Type B pancreatic cell (in vitro differentiated cells): ENCODE results near the gene PCCA. TPM values are rescaled to one million over a fixed set of nuclear protein-coding genes. Genes with fewer than 3 reads are reported as not detected.

ENCODE experiments used
- DNase-seq: peaks from one replicate; pipeline ENCODE4 v3.0.0; 2021; ENCODE audit warnings: mixed read lengths; ENCODE audit not compliant: unreplicated experiment; ENCODE audit errors: extremely low spot score
- H3K27ac Mint-ChIP-seq: 2 replicates; pipeline ENCODE4 v1.8.0; 2021; ENCODE audit warnings: mild to moderate bottlenecking, mixed read lengths
- H3K27me3 Mint-ChIP-seq: 2 replicates; pipeline ENCODE4 v1.8.0; 2021; ENCODE audit warnings: mixed read lengths
- H3K36me3 Mint-ChIP-seq: 2 replicates; pipeline ENCODE4 v1.8.0; 2021; ENCODE audit warnings: mixed read lengths
- H3K4me1 Mint-ChIP-seq: one replicate; pipeline ENCODE4 v1.8.0; 2021; ENCODE audit warnings: mixed read lengths; ENCODE audit not compliant: unreplicated experiment
- H3K4me3 Mint-ChIP-seq: 2 replicates; pipeline ENCODE4 v1.8.0; 2021; ENCODE audit warnings: mild to moderate bottlenecking, mixed read lengths
- H3K9me3 Mint-ChIP-seq: 2 replicates; pipeline ENCODE4 v1.8.0; 2021; ENCODE audit warnings: mixed read lengths
- total RNA-seq: library from RNA; stranded (reverse); gene quantifications from 2 replicates; pipeline ENCODE4 v1.2.1, GENCODE V29; 2021; ENCODE audit warnings: low replicate concordance
- TF ChIP-seq, protein P1 (sequence below): fragments of 200-600 bp; sonication (generic); conservative IDR thresholded peaks from 2 replicates; pipeline ENCODE4 v1.5.0; 2021; ENCODE audit warnings: antibody characterized with exemption, mild to moderate bottlenecking

The PCCA gene
- total RNA-seq, 1 donor from 2014 or later, result 46.8 TPM

DNA sequence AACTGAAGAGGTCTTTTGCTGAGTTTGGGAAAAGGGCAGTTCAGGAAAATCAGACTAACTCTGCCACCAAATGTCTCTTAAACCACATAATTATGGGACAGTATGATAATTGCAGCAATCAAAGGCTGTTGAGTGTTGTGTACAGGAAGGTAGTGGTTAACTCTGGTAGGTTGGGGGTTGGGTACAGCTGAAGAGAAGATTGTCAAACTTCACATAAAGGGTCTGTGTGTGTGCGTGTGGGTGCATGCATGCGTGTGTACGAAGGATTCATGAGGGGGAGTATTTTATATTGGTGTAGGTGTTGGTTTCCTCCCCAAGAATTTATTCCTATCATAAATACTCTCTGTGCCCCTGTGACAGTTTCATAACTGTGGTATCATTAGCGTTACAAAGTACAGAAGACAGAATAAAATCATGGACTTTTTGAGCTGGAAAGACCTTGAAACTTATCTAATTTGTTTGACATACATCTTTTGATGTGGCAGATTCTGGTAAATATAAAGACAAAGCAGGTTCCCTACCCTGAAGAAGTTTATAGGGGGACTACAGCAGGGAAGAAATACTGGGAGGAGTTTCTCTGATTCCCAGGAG lies 94.1 kb downstream of the PCCA start:
- no peak for DNase-seq
- Mint-ChIP-seq H3K4me1 (peaks cover 19% of the 10 kb centered on the region), H3K9me3 (peaks cover 4% of the 10 kb centered on the region), H3K4me3 (no peak overlapping the region), H3K27ac (no peak overlapping the region), H3K27me3 (no peaks in the 10 kb centered on the region), H3K36me3 (peaks cover 15% of the 10 kb centered on the region)
- TF ChIP-seq, protein P1, sequence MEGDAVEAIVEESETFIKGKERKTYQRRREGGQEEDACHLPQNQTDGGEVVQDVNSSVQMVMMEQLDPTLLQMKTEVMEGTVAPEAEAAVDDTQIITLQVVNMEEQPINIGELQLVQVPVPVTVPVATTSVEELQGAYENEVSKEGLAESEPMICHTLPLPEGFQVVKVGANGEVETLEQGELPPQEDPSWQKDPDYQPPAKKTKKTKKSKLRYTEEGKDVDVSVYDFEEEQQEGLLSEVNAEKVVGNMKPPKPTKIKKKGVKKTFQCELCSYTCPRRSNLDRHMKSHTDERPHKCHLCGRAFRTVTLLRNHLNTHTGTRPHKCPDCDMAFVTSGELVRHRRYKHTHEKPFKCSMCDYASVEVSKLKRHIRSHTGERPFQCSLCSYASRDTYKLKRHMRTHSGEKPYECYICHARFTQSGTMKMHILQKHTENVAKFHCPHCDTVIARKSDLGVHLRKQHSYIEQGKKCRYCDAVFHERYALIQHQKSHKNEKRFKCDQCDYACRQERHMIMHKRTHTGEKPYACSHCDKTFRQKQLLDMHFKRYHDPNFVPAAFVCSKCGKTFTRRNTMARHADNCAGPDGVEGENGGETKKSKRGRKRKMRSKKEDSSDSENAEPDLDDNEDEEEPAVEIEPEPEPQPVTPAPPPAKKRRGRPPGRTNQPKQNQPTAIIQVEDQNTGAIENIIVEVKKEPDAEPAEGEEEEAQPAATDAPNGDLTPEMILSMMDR, result no peak

DNA sequence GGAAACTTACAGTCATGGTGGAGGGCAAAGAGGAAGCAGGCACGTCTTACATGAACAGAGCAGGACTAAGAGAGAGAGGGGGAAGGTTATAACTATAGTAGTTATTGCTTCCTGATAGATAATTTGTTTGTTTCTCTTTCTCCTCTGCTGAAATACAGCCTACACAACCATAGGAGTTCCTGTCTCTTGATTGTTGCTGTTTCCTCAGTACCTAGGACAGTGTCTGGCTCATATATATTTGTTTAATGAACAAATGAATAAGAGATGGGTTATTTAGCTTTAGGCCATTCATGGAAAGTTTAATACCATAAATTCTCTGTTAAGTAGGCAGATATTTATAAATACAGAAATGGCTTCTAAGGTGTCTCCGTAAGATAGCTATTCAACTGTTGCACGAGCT lies 95.2 kb downstream of the PCCA start:
- Mint-ChIP-seq H3K27me3 (no peaks in the 10 kb centered on the region), H3K27ac (no peak overlapping the region), H3K4me1 (peaks cover 13% of the 10 kb centered on the region), H3K4me3 (no peak overlapping the region), H3K36me3 (peaks cover 17% of the 10 kb centered on the region), H3K9me3 (peaks cover 4% of the 10 kb centered on the region)
- TF ChIP-seq, protein P1, result no peak
- DNase-seq, result no peak

DNA sequence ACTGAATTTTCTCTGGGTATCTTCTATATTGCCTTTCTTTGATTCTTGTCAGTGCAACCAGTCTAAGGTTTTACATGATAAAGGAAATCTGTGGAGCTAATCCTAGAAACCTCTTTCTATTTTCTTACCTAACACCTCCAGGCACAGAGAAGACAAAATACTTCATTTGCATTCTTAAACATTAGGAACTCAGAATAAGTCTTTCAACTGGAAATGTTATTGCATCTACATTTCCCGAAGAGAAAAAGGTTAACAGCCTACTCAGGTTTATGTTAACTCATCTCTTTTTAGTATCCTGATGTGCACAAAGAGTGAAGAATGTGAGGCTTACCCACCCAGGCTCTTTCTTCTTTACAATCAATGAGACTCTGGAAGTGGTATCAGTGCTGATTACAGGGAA lies 106.7 kb downstream of the PCCA start:
- H3K27me3 Mint-ChIP-seq, result no peaks in the 10 kb centered on the region
- H3K4me1 Mint-ChIP-seq, result peaks cover 6% of the 10 kb centered on the region
- no peak for DNase-seq
- no peaks in the 10 kb centered on the region for H3K36me3 Mint-ChIP-seq
- TF ChIP-seq, protein P1, result no peak
- H3K4me3 Mint-ChIP-seq, result no peak overlapping the region
- H3K27ac Mint-ChIP-seq, result no peak overlapping the region
- no peaks in the 10 kb centered on the region for H3K9me3 Mint-ChIP-seq

DNA sequence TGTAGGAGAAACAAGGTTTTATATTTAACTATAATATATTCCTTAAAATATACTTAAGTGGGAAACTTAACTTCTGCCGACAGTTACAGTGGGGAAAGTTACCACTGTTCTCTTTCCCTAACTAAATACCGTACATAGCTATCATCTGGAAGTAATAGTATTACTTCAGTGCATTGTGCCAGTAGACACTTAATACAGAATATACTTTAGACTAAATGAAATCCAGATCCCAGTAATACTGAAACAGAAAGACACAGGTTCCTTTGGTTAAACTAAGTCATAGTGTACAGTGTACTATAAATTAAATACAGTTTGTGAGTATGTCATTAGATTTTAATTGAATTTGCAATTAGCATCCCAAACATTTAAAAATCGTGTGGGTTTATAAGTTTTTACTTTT lies 107.5 kb downstream of the PCCA start:
- no peaks in the 10 kb centered on the region for H3K9me3 Mint-ChIP-seq
- TF ChIP-seq, protein P1, result no peak
- H3K27me3 Mint-ChIP-seq, result no peaks in the 10 kb centered on the region
- no peak for DNase-seq
- H3K36me3 Mint-ChIP-seq, result peaks cover 3% of the 10 kb centered on the region
- no peak overlapping the region for H3K4me3 Mint-ChIP-seq
- no peak overlapping the region for H3K27ac Mint-ChIP-seq
- peaks cover 6% of the 10 kb centered on the region for H3K4me1 Mint-ChIP-seq

DNA sequence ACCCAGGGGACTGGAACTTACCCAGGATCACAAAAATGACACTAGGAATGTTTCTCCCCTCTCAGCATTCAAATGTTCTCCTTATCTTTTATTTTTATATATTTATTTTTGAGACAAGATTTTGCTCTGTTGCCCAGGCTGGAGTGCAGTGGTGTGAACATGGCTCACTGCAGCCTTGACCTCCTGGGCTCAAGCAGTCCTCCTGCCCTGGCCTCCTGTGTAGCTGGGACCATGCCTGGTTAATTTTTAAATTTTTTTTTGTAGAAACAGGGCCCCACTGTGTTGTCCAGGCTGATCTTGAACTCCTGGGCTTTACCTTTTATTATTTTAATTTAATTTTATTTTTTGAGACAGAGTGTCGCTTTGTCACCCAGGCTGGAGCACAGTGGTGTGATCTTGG lies 108.2 kb downstream of the PCCA start:
- no peaks in the 10 kb centered on the region for H3K9me3 Mint-ChIP-seq
- TF ChIP-seq, protein P1, result no peak
- no peak overlapping the region for H3K27ac Mint-ChIP-seq
- H3K4me3 Mint-ChIP-seq, result no peak overlapping the region
- DNase-seq, result no peak
- no peaks in the 10 kb centered on the region for H3K27me3 Mint-ChIP-seq
- peaks cover 6% of the 10 kb centered on the region for H3K4me1 Mint-ChIP-seq
- peaks cover 3% of the 10 kb centered on the region for H3K36me3 Mint-ChIP-seq
